ENCODE data around the gene MED13L.
A peak's percentile ranks its signal among the peaks of the same experiment; 100 is the strongest.
"Not testable (repeated sequence)": the region's sequence is repeated elsewhere in the genome, so short reads cannot be mapped to it uniquely, and the experiment has no call there.

MED13L gene

DNA sequence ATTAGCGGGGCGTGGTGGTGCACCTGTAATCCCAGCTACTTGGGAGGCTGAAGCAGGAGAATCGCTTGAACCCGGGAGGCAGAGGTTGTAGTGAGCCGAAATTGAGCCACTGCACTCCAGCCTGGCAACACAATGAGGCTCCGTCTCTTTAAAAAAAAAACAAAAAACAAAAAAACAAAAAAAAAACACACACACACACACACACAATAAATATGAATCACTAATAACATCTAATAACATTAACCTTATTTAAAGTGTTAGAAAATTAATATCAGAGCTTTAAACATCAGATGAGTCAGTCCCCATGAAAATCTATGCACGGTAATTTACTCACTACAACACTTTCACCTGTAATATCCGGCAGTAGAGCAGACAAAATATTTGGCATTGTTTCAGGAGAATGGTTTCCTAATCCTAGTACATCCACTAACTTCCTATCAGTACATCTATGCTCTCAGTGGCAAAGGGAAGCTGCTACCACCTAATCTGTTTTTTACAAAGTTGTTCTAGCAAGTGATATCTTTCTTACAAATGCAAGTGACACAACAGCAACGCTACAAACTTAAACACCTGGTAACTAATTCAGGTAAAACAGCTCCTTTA is 36.2 kb downstream of the MED13L start:
- Histone ChIP-seq H3K36me3 (replicated peaks) (no peaks in the 10 kb centered on the region), H3K4me3 (no peak overlapping the region), H3K9me3 (no peaks in the 10 kb centered on the region), H3K27me3 (ENCODE audit: low read depth) (no peaks in the 10 kb centered on the region), H3K4me1 (peaks cover 5% of the 10 kb centered on the region)
- in situ Hi-C loops (cut with MboI; ENCODE audit: low sequenced_read_pairs), result no loop called here
- no peak for DNase-seq (ENCODE audit: low spot score in 2 of 2)

GRCh38 chr12:116238570-116239119 is 38.8 kb downstream of the MED13L start:
- H3K36me3 ChIP-seq (replicated peaks); DNase-seq (ENCODE audit: low spot score in 2 of 2); H3K9me3 ChIP-seq; in situ Hi-C loops (cut with MboI; ENCODE audit: low sequenced_read_pairs); H3K4me3 ChIP-seq; H3K27me3 ChIP-seq (ENCODE audit: low read depth): not testable (repeated sequence)
- H3K4me1 ChIP-seq, result peaks cover 11% of the 10 kb centered on the region

- in situ Hi-C loops (cut with MboI; ENCODE audit: low sequenced_read_pairs), result no loop called here
- Histone ChIP-seq H3K4me1 (peaks cover 11% of the 10 kb centered on the region), H3K27me3 (ENCODE audit: low read depth) (no peaks in the 10 kb centered on the region), H3K36me3 (replicated peaks) (no peaks in the 10 kb centered on the region), H3K9me3 (no peaks in the 10 kb centered on the region), H3K4me3 (no peak overlapping the region)
- DNase-seq (ENCODE audit: low spot score in 2 of 2), result no peak
These were observed 39.3 kb downstream of the MED13L start for GRCh38 chr12:116238149-116238548.

DNA sequence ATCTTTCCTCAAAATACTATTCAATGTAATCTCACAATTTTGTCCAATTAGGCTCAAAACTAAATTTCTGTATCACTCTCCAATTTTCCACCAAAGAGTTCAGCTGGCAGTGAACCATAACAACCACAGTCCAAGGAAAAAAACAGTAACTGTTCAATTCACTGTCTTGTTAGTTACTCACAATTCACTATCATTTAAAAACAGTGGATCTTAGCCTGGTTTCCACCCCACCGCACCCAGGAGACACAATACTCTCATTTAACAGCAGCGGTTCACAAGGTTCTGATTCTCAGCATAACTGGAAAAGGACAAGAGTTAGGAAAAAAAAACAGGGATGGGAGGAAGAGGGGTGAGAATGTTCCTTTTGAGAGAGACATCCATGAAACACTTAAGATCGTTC is 40.5 kb downstream of the MED13L start:
- Histone ChIP-seq H3K27me3 (ENCODE audit: low read depth) (no peaks in the 10 kb centered on the region), H3K4me3 (no peak overlapping the region), H3K36me3 (replicated peaks) (no peaks in the 10 kb centered on the region), H3K9me3 (no peaks in the 10 kb centered on the region), H3K4me1 (peaks cover 11% of the 10 kb centered on the region)
- in situ Hi-C loops (cut with MboI; ENCODE audit: low sequenced_read_pairs), result no loop called here
- DNase-seq (ENCODE audit: low spot score in 2 of 2), result no peak

DNA sequence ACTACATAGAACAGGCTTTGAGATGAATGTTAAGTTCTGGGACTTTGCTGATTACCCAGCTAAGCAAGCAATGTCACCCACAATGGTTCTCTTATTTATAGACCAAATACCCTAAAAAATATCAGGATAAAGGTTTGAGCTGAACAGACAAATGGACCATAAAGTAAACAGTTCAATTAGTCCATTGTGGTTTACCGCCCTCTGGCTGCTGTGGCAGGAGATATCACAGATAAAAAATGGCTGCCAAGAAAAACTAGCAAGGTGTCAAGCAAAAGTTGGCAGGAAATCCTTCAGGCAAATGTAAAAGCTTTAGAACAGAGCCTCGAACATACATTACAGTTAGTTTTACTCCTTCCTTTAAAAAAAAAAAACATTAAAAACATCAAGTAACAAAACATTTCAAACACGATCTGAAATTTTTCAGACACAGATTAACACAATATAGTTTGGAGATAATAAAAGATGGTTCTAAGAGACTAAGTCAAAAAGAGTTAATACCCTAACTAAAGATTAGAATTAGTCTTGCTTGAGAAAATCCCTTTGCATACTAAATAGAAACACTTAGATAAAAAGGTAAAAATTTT is 41.3 kb downstream of the MED13L start:
- in situ Hi-C loops (cut with MboI; ENCODE audit: low sequenced_read_pairs), result no loop called here
- no peaks in the 10 kb centered on the region for H3K36me3 ChIP-seq (replicated peaks)
- DNase-seq (ENCODE audit: low spot score in 2 of 2), result peak; percentile 57 to 74

DNA sequence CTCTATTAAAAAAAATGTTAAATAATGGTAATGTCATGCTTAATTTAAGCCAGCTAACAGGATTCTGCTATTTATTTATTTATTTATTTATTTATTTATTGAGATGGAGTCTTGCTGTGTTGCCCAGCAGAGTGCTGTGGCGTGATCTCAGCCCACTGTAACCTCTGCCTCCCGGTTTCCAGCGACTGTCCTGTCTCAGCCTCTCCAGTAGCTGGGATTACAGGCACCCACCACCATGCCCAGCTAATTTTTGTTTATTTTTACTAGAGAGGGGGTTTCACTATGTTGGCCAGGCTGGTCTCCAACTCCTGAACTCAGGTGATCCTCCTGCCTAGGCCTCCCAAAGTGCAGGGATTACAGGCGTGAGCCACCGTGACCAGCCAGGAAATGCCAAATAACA is 43.3 kb downstream of the MED13L start:
- H3K4me3 ChIP-seq; in situ Hi-C loops (cut with MboI; ENCODE audit: low sequenced_read_pairs); H3K9me3 ChIP-seq; H3K27me3 ChIP-seq (ENCODE audit: low read depth); DNase-seq (ENCODE audit: low spot score in 2 of 2); H3K36me3 ChIP-seq (replicated peaks): not testable (repeated sequence)
- peaks cover 11% of the 10 kb centered on the region for H3K4me1 ChIP-seq

More for the DNA sequence above, 41.3 kb downstream of the MED13L start:
- H3K4me1 ChIP-seq, result peaks cover 11% of the 10 kb centered on the region
- no peaks in the 10 kb centered on the region for H3K9me3 ChIP-seq
- H3K4me3 ChIP-seq, result no peak overlapping the region
- no peaks in the 10 kb centered on the region for H3K27me3 ChIP-seq (ENCODE audit: low read depth)

DNA sequence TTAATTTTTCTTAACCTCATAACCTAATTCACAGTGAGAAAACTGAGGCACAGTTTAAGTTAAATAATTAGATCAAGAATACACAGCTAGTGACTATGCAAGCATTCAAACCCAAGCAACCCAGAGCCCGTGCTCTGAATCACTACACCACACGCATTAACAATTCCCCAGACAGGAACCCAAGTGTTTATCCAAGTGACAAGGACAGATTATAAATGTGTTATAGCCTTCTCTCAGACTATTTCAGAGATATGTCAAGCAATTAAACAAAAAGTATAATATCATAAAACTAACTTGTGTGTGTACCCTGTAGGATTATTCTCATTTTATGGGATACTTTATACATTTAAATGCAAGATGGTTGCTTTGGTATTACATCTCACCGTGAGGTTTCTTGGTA is 43.8 kb downstream of the MED13L start:
- Histone ChIP-seq H3K9me3 (no peaks in the 10 kb centered on the region), H3K4me1 (peaks cover 11% of the 10 kb centered on the region), H3K36me3 (replicated peaks) (no peaks in the 10 kb centered on the region), H3K27me3 (ENCODE audit: low read depth) (no peaks in the 10 kb centered on the region), H3K4me3 (no peak overlapping the region)
- in situ Hi-C loops (cut with MboI; ENCODE audit: low sequenced_read_pairs), result no loop called here
- DNase-seq (ENCODE audit: low spot score in 2 of 2), result no peak

DNA sequence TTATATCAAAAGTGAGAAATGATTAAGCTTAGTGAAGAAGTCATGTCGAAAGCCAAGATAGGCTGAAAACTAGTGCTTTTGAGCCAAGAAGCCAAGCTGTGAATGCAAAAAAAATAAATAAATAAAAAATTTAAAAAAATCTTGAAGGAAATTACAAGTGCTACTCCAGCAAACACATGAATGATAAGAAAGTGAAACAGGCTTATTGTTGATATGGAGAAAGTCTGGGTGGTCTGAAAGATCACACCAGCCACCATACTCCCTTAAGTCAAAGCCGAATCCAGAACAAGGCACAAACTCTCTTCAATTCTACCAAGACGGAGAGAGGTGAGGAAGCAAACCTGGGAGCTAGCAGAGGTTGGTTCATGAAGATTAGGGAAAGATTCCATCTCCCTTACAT is 49.7 kb downstream of the MED13L start:
- DNase-seq (ENCODE audit: low spot score in 2 of 2), result no peak
- Histone ChIP-seq H3K9me3 (no peaks in the 10 kb centered on the region), H3K27me3 (ENCODE audit: low read depth) (no peaks in the 10 kb centered on the region), H3K4me3 (no peak overlapping the region), H3K4me1 (peaks cover 4% of the 10 kb centered on the region; the same call in 1 of the 2 replicates), H3K36me3 (replicated peaks) (no peaks in the 10 kb centered on the region)
- in situ Hi-C loops (cut with MboI; ENCODE audit: low sequenced_read_pairs), result no loop called here

DNA sequence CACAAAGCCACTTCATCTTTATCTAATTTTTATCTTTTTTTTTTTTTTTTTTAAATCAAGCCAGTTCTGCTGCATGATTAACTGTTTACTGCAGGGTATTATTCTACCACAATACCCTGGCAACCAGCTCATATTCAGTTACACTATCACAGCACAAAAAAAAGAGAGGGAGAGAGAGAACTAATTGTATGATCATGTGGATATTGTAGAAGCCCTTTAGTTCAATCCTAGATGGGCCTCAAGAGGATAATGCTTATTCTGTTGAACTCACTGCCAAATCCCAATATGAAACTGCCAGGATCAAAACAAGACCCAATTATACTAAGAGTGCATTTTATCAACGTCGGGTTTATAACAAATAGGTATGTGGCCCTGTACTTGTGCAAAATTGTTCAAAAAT is 51.5 kb downstream of the MED13L start:
- in situ Hi-C loops (cut with MboI; ENCODE audit: low sequenced_read_pairs), result no loop called here
- Histone ChIP-seq H3K4me1 (peaks cover 4% of the 10 kb centered on the region; the same call in 1 of the 2 replicates), H3K27me3 (ENCODE audit: low read depth) (no peaks in the 10 kb centered on the region), H3K9me3 (no peaks in the 10 kb centered on the region), H3K36me3 (replicated peaks) (no peaks in the 10 kb centered on the region), H3K4me3 (no peak overlapping the region)
- peak in 1 of 2 experiments; percentile 10 for DNase-seq (ENCODE audit: low spot score in 2 of 2)

DNA sequence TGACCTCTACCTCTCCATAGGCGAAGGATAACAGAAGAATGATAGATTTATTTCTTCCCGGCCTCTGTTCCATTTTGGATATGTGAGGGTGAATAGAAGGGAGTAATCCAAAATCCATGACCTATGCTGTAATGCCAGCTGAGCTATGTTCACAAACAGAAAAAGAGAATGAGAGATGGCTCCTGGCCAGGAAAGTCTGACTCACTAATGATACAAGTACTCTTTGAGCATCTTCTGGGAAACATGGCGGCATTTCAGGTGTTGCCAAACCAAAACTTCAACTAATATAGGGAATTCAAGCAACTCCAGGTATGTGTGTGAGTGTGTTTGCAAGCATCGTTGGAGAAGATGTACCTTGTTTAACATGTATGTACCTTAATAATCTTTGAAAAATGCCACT is 55.1 kb downstream of the MED13L start:
- H3K4me3 ChIP-seq, result no peak overlapping the region
- DNase-seq (ENCODE audit: low spot score in 2 of 2), result peak in 1 of 2 experiments; percentile 55
- H3K27me3 ChIP-seq (ENCODE audit: low read depth), result no peaks in the 10 kb centered on the region
- peaks cover 4% of the 10 kb centered on the region; the same call in 1 of the 2 replicates for H3K4me1 ChIP-seq
- no peaks in the 10 kb centered on the region for H3K36me3 ChIP-seq (replicated peaks)
- no peaks in the 10 kb centered on the region for H3K9me3 ChIP-seq
- in situ Hi-C loops (cut with MboI; ENCODE audit: low sequenced_read_pairs), result no loop called here

GRCh38 chr12:116220756-116221155 is 56.7 kb downstream of the MED13L start:
- no peaks in the 10 kb centered on the region for H3K9me3 ChIP-seq
- in situ Hi-C loops (cut with MboI; ENCODE audit: low sequenced_read_pairs), result no loop called here
- H3K4me1 ChIP-seq, result no peaks in the 10 kb centered on the region; the same call in 1 of the 2 replicates
- DNase-seq (ENCODE audit: low spot score in 2 of 2), result no peak
- no peaks in the 10 kb centered on the region for H3K36me3 ChIP-seq (replicated peaks)
- no peak overlapping the region for H3K4me3 ChIP-seq
- H3K27me3 ChIP-seq (ENCODE audit: low read depth), result no peaks in the 10 kb centered on the region

- Histone ChIP-seq H3K27me3 (ENCODE audit: low read depth) (no peaks in the 10 kb centered on the region), H3K4me1 (no peaks in the 10 kb centered on the region), H3K4me3 (no peak overlapping the region), H3K9me3 (no peaks in the 10 kb centered on the region), H3K36me3 (replicated peaks) (no peaks in the 10 kb centered on the region)
- in situ Hi-C loops (cut with MboI; ENCODE audit: low sequenced_read_pairs), result no loop called here
- DNase-seq (ENCODE audit: low spot score in 2 of 2), result no peak
These were observed 60.3 kb downstream of the MED13L start for GRCh38 chr12:116217045-116217735.

DNA sequence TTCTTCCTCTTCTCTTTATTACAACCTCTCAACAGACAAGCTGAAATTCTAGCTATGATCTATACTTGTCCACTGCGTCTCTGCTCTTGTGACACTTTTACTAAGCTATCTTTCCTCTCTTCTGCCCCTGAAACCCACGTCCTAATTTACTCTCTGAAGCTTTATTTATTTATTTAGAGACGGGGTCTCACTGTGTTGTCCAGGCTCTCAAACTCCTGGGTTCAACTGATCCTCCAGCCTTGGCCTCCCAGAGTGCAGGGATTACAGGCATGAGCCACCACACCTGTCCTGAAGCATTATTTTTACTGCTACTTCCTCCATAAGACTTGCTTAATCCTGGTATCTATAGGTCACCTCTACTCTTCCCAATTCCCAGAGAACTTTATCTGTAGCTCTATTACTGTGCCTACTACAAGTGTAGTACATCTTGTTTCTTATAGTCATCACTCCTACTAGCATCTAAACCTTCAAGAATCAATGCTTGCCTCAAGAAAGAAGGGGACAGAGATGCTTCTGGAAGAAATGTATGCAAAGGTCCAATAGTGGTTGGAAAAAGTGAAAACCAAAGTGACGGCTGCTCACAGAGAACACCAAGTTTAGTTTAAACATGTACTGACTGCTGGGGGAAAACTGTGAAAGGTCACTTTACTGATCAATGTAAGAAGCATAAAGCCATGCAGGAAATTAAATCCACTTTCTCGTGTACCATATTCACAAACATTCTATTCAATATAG is 61.3 kb downstream of the MED13L start:
- H3K4me3 ChIP-seq, result no peak overlapping the region
- no peaks in the 10 kb centered on the region for H3K27me3 ChIP-seq (ENCODE audit: low read depth)
- H3K36me3 ChIP-seq (replicated peaks), result no peaks in the 10 kb centered on the region
- in situ Hi-C loops (cut with MboI; ENCODE audit: low sequenced_read_pairs), result no loop called here
- H3K4me1 ChIP-seq, result no peaks in the 10 kb centered on the region
- no peaks in the 10 kb centered on the region for H3K9me3 ChIP-seq
- DNase-seq (ENCODE audit: low spot score in 2 of 2), result no peak

DNA sequence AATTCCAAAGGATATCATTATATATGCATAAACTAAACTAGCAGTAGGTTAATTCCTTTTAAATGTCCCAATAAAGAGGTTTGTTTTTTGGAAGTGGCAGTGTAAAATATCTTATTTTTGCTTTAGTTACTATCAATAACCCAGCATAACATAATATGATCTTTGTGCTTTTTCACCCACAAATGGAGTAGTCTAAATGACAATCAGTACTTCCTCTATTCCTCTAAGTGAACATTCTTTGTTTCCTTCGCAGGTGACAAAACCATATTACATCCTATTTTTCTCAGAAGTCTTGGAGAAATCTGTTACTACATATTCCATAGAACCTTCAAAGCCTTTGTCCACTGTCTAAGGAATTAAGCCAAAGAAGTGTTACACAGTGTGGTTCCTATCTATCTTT is 62.5 kb downstream of the MED13L start:
- in situ Hi-C loops (cut with MboI; ENCODE audit: low sequenced_read_pairs), result no loop called here
- Histone ChIP-seq H3K9me3 (no peaks in the 10 kb centered on the region), H3K27me3 (ENCODE audit: low read depth) (no peaks in the 10 kb centered on the region), H3K4me1 (no peaks in the 10 kb centered on the region), H3K4me3 (no peak overlapping the region), H3K36me3 (replicated peaks) (no peaks in the 10 kb centered on the region)
- no peak for DNase-seq (ENCODE audit: low spot score in 2 of 2)
